OCI-LY3 (cell line): Measurements from ENCODE around the gene BTBD8.

Experiments used
- H2AFZ ChIP-seq: fragments of 200-600, 300-600 bp; shearing (Covaris generic); 2 replicates; pipeline ENCODE4 v1.6.0; 2014; ENCODE audit warnings: antibody characterized with exemption, low read depth, low read length
- H3K27ac ChIP-seq: fragments of 200-600, 300-600 bp; sonication (generic); 2 replicates; pipeline ENCODE4 v1.5.1; 2014; ENCODE audit warnings: mild to moderate bottlenecking, low read length, moderate library complexity, mixed read lengths
- H3K27me3 ChIP-seq: fragments of 200-600, 300-600 bp; sonication (generic); 2 replicates; pipeline ENCODE4 v1.6.1; 2014; ENCODE audit warnings: low read depth, low read length, mixed read lengths
- H3K36me3 ChIP-seq: fragments of 200-600, 300-600 bp; sonication (generic); replicated peaks from 2 replicates; pipeline ENCODE3; 2014; ENCODE audit warnings: low read depth, low read length, mixed read lengths
- H3K4me1 ChIP-seq: fragments of 300-600, 200-600 bp; sonication (generic); 2 replicates; pipeline ENCODE4 v1.6.1; 2014; ENCODE audit warnings: low read length, mixed read lengths
- H3K4me2 ChIP-seq: fragments of 200-600, 300-600 bp; sonication (generic); 2 replicates; pipeline ENCODE4 v1.6.1; 2014; ENCODE audit warnings: low read length, mixed read lengths
- H3K4me3 ChIP-seq: fragments of 300-600, 200-600 bp; sonication (generic); 2 replicates; pipeline ENCODE4 v1.5.1; 2014; ENCODE audit warnings: antibody characterized with exemption, mild to moderate bottlenecking, low read length, moderate library complexity
- H3K79me2 ChIP-seq: fragments of 300-600, 200-600 bp; shearing (Covaris generic); 2 replicates; pipeline ENCODE4 v1.6.1; 2014; ENCODE audit warnings: mild to moderate bottlenecking, low read length, mixed read lengths
- H3K9ac ChIP-seq: fragments of 300-600, 200-600 bp; shearing (Covaris generic); 2 replicates; pipeline ENCODE4 v1.6.0; 2014; ENCODE audit warnings: mild to moderate bottlenecking, low read length, moderate library complexity
- H3K9me3 ChIP-seq: fragments of 200-600, 300-600 bp; shearing (Covaris generic); 2 replicates; pipeline ENCODE4 v1.6.1; 2014; ENCODE audit warnings: low read length, mixed read lengths; ENCODE audit not compliant: insufficient read depth
- H4K20me1 ChIP-seq: fragments of 200-600, 300-600 bp; sonication (generic); 2 replicates; pipeline ENCODE4 v1.6.1; 2016; ENCODE audit warnings: low read length, mixed read lengths; ENCODE audit not compliant: insufficient read depth
- CTCF ChIP-seq: fragments of 200-600, 300-600 bp; sonication (generic); IDR thresholded peaks from 2 replicates; pipeline ENCODE4 v1.5.1; 2014; ENCODE audit warnings: antibody characterized with exemption, low read length, low read depth
- EZH2phosphoT487 ChIP-seq: fragments of 200-600 bp; shearing (Covaris generic); IDR thresholded peaks from 2 replicates; pipeline ENCODE4 v1.6.1; 2018; ENCODE audit warnings: antibody characterized with exemption, mixed run types, low read depth

BTBD8 gene

GRCh38 chr1:92228401-92228800 lies 148.3 kb downstream of the BTBD8 start:
- H3K9me3 ChIP-seq, result no peaks in the 10 kb centered on the region
- H3K27ac ChIP-seq, result no peak overlapping the region
- H2AFZ ChIP-seq, result no peak overlapping the region
- TF ChIP-seq CTCF (no peak), EZH2phosphoT487 (no peak)
- H3K79me2 ChIP-seq, result no peaks in the 10 kb centered on the region
- no peak overlapping the region for H3K4me2 ChIP-seq
- H3K9ac ChIP-seq, result no peak overlapping the region
- no peaks in the 10 kb centered on the region for H3K36me3 ChIP-seq
- no peaks in the 10 kb centered on the region for H3K27me3 ChIP-seq
- no peaks in the 10 kb centered on the region for H4K20me1 ChIP-seq
- H3K4me3 ChIP-seq, result no peak overlapping the region
- H3K4me1 ChIP-seq, result no peaks in the 10 kb centered on the region

GRCh38 chr1:92230736-92231135 lies 150.6 kb downstream of the BTBD8 start:
- Histone ChIP-seq H3K27ac (no peak overlapping the region), H3K79me2 (no peaks in the 10 kb centered on the region), H3K4me2 (no peak overlapping the region)

More at GRCh38 chr1:92230736-92231135, 150.6 kb downstream of the BTBD8 start:
- no peaks in the 10 kb centered on the region for H4K20me1 ChIP-seq
- H3K9me3 ChIP-seq, result no peaks in the 10 kb centered on the region
- TF ChIP-seq EZH2phosphoT487 (no peak), CTCF (no peak)
- no peaks in the 10 kb centered on the region for H3K4me1 ChIP-seq
- no peaks in the 10 kb centered on the region for H3K27me3 ChIP-seq
- no peak overlapping the region for H3K9ac ChIP-seq
- no peak overlapping the region for H2AFZ ChIP-seq
- no peaks in the 10 kb centered on the region for H3K36me3 ChIP-seq
- H3K4me3 ChIP-seq, result no peak overlapping the region
